HL-60 (cell line): Measurements from ENCODE around the gene SAP30BP.

ENCODE experiments used
- GABPA ChIP-seq: IDR thresholded peaks from 2 replicates; pipeline ENCODE4 v1.6.1; 2012; ENCODE audit warnings: low read depth
- POLR2AphosphoS5 ChIP-seq: IDR thresholded peaks from 2 replicates; pipeline ENCODE4 v1.6.1; 2012; ENCODE audit warnings: low read depth
- SPI1 ChIP-seq: IDR thresholded peaks from 2 replicates; pipeline ENCODE4 v1.6.1; 2012; ENCODE audit warnings: low read depth, mild to moderate bottlenecking, borderline replicate concordance
- TF ChIP-seq, protein P1 (sequence below): IDR thresholded peaks from one replicate; pipeline ENCODE4 v1.5.1; 2011; ENCODE audit warnings: low read length, control low read depth, inconsistent platforms; ENCODE audit not compliant: insufficient read depth
- TF ChIP-seq, protein P2 (sequence below): IDR thresholded peaks from 2 replicates; pipeline ENCODE4 v1.6.1; 2012; ENCODE audit warnings: low read depth; ENCODE audit not compliant: insufficient replicate concordance

DNA sequence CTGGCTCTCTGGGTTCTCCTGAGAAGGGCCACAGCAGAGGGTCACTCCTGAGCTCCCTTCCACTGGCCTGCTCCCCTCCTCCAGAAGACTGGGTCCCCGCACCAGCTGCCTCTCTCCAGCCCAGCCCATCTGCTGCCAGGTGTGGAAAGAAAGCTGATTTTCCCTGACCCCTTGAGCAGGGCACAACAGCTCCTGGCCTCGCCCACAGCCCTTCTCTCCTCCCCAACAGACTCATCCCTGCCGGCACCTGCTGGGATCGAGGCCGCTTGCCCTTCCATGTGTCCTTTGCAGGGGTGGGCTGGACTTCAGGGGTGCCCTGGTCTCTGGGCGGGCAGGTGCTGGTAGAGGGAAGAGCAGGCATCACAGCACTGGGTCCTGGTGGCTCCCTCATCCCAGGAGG lies 38.7 kb upstream of the SAP30BP start:
- TF ChIP-seq, protein P1, sequence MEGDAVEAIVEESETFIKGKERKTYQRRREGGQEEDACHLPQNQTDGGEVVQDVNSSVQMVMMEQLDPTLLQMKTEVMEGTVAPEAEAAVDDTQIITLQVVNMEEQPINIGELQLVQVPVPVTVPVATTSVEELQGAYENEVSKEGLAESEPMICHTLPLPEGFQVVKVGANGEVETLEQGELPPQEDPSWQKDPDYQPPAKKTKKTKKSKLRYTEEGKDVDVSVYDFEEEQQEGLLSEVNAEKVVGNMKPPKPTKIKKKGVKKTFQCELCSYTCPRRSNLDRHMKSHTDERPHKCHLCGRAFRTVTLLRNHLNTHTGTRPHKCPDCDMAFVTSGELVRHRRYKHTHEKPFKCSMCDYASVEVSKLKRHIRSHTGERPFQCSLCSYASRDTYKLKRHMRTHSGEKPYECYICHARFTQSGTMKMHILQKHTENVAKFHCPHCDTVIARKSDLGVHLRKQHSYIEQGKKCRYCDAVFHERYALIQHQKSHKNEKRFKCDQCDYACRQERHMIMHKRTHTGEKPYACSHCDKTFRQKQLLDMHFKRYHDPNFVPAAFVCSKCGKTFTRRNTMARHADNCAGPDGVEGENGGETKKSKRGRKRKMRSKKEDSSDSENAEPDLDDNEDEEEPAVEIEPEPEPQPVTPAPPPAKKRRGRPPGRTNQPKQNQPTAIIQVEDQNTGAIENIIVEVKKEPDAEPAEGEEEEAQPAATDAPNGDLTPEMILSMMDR = no peak
- TF ChIP-seq, protein P2, sequence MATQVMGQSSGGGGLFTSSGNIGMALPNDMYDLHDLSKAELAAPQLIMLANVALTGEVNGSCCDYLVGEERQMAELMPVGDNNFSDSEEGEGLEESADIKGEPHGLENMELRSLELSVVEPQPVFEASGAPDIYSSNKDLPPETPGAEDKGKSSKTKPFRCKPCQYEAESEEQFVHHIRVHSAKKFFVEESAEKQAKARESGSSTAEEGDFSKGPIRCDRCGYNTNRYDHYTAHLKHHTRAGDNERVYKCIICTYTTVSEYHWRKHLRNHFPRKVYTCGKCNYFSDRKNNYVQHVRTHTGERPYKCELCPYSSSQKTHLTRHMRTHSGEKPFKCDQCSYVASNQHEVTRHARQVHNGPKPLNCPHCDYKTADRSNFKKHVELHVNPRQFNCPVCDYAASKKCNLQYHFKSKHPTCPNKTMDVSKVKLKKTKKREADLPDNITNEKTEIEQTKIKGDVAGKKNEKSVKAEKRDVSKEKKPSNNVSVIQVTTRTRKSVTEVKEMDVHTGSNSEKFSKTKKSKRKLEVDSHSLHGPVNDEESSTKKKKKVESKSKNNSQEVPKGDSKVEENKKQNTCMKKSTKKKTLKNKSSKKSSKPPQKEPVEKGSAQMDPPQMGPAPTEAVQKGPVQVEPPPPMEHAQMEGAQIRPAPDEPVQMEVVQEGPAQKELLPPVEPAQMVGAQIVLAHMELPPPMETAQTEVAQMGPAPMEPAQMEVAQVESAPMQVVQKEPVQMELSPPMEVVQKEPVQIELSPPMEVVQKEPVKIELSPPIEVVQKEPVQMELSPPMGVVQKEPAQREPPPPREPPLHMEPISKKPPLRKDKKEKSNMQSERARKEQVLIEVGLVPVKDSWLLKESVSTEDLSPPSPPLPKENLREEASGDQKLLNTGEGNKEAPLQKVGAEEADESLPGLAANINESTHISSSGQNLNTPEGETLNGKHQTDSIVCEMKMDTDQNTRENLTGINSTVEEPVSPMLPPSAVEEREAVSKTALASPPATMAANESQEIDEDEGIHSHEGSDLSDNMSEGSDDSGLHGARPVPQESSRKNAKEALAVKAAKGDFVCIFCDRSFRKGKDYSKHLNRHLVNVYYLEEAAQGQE = no peak
- TF ChIP-seq POLR2AphosphoS5 (no peak), SPI1 (no peak), GABPA (no peak)
